Spleen (tissue), 7 donors: ENCODE measurements around the gene OSER1.

Experiments used
- CTCF ChIP-seq, 11 experiments: fragments of 200-600 bp in 7 of 11; fragments of 450-650 bp in 4 of 11; sonication (generic) in 4 of 11; IDR thresholded peaks in 8 of 11; conservative IDR thresholded peaks in 3 of 11; 1 replicate in 7 of 11; 2 replicates in 4 of 11; pipeline versions ENCODE4 v1.4.0 to v1.8.0; 2016 to 2021; ENCODE audit warnings: antibody characterized with exemption in 11 of 11, inconsistent platforms in 4 of 11, mild to moderate bottlenecking in 1 of 11
- POLR2A ChIP-seq, 3 donors: fragments of 450-650 bp; IDR thresholded peaks; one replicate each; pipeline ENCODE4 v1.5.1; 2017; ENCODE audit warnings: antibody characterized with exemption in 3 of 3, mild to moderate bottlenecking in 1 of 3
- donor health status: DM: no; HTN: no; CAD: no; lungs with moderate emphysema.
- donor health status: DM: no; HTN: no; CAD: no.
- donor health status: DM: no; HTN: no; CAD: no.

DNA sequence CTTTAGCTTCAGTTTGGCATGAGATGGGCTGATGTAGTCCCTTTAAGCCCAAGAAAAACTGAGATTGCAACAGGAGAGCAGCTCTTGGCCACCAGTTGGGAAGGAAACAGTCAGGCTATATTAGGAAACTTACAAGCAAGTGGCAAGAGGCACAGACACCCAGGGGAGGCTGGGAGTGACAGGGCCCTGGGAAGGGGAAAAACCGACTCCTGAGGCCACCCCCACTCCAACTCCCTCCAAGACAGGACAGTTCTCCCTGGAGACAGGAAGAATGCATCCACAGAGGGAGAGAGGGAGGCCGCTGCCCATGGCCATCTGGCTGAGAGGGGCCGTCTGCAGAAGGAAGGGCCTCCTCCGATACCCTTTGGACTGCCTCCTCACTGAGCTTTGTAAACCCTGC, 44.1 kb downstream of the OSER1 start:
- TF ChIP-seq CTCF (IDR thresholded peaks at IDR 0.05 in 8 of 11, conservative IDR thresholded peaks at IDR 0.05 in 3 of 11) (no peak), POLR2A (IDR thresholded peaks at IDR 0.05) (no peak)
